Stimulated activated CD4-positive, alpha-beta T cell treated with anti-CD3 and anti-CD28 coated beads, Interleukin-4, amount 100 ng/mL, for 4 hours (primary cell): ENCODE results near the gene FMO1.
"Not testable (repeated sequence)": the region's sequence is repeated elsewhere in the genome, so short reads cannot be mapped to it uniquely, and the experiment has no call there.

Experiments used
- DNase-seq, 2 experiments: peaks; one replicate each; pipeline ENCODE4 v3.0.0-alpha.2; 2020

FMO1 gene, protein sequence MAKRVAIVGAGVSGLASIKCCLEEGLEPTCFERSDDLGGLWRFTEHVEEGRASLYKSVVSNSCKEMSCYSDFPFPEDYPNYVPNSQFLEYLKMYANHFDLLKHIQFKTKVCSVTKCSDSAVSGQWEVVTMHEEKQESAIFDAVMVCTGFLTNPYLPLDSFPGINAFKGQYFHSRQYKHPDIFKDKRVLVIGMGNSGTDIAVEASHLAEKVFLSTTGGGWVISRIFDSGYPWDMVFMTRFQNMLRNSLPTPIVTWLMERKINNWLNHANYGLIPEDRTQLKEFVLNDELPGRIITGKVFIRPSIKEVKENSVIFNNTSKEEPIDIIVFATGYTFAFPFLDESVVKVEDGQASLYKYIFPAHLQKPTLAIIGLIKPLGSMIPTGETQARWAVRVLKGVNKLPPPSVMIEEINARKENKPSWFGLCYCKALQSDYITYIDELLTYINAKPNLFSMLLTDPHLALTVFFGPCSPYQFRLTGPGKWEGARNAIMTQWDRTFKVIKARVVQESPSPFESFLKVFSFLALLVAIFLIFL

DNA sequence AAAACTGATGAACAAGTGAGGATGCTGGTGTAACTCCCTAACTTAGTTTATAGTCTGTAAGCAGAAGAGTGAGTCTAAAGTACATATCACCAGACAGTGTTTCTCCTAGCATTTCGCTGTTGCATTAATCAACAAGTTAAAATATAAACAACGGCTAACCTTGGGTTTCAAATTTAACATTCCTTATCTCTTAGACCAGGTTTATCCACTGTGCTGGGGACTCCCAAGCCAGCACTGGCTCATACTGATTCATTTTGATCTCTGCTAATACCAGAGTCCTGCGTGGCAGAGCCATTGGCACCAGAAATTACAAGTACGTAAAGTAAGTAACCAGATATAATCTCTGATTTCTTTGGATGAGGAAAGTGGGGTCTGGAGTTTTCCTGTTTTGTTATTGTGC is at the start of gene FMO1:
TSS of gene FMO1 (plus strand) at position 193 of the 400 bp plus-strand sequence. CDS start 9,594 bp downstream, outside the sequence.
- no peak for DNase-seq

DNA sequence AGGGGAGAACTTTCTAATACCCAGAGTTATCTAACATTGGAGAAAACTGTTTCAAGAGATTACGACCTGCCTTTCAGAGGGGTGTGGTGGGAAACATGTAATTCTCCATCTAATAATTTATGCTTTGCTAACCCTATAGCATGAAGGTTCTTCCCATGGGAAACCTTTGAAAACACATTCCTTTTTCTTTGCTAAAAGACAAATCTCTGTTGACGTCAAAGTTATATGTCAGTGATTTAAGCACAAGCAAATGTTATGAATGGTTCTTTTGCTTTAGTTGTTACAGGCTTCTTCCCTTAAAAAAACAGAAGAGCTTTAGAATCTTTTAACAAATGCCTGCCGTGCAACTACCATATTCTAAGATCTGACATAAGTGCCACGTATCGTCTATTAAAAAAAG is 44.0 kb upstream of the FMO1 start:
- no peak for DNase-seq

DNA sequence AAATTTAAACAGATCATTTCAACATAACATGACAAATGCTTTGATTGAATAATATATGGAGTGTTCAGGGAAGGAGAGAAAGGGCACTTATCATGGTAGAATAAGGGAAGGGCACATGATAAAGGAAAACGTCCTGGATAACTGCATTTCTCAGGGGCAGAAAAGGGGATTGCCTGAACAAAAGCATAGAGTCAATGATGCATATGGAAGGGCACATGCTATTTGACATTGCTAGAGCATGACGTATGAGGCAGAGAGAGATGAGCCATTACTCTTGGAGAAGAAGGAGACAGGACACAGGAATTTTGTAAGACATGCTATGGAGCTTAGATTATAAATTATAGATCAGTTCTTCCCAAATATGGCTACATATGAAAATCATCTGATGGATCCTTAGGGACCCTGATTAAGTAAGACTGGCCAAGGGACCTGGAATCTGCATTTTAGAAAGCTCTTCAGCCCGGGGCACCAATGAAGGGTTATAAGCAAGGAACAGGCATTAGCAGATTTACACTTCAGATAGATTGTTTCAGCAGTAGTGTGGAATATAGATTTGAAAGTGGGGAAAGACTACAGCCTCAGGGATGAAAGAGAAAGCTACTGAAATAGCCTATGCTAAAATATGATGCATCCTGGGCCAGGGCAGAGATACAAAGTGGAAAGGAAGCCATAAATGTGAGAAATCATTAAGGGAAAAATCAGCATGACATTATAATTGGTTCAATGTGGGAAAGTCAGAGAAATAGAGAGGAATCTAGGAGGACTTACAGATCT is 41.9 kb upstream of the FMO1 start:
- no peak for DNase-seq

DNA sequence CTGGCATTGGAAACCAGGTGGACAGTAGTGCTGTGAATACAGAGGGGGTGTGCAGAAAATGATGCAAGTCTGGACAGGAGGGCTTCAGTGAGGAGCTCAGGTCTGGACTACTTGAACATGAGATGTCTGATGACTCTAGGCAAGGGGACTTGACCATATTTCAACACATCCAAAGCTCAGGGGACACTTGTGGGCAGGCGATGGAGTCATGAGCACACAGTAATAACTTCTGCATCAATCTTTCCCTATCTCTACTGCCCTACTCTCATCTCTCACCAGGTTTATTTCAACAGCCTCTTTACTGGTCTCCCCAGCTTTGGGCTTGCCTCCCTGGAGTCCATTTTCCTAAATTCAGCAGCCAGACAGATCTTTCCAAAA is 41.3 kb upstream of the FMO1 start:
- no peak for DNase-seq

DNA sequence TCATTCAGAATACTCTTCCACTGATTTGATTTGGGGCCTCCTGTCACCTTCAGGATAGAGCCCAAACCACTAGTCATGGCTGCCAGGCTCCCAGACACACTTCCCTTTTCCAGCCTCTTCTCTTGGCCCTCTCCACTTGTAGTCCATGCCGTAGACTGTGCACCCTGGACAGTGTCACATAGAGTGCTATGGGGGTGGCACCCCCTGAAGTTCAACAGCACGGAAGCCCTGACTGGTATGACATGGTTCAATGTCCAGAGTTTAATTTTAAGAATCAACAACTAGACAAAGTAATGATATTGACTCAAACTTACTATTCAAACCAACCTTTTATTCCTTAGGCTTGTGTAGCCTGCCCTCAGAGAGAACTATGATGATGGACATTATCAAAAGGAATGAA is 40.9 kb upstream of the FMO1 start:
- DNase-seq = no peak

DNA sequence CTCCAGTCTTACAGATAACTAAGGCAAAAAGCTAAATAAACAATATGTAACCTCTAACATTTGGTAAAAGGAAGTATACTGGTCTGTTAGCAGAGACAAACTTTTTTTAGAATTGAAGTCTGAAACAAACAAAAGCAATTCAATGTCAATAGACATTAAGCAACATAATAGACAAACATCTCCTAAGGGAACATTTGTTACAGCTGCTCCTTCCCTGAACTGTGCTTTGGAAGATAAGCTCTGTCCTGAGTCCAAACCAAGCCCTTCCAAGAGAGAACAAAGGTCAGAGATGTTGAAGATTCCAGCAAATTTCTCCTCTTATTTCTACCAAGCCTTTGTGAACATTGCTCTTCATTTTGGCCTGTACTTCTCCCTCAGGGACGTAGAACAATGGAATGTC is 37.9 kb upstream of the FMO1 start:
- no peak for DNase-seq

DNA sequence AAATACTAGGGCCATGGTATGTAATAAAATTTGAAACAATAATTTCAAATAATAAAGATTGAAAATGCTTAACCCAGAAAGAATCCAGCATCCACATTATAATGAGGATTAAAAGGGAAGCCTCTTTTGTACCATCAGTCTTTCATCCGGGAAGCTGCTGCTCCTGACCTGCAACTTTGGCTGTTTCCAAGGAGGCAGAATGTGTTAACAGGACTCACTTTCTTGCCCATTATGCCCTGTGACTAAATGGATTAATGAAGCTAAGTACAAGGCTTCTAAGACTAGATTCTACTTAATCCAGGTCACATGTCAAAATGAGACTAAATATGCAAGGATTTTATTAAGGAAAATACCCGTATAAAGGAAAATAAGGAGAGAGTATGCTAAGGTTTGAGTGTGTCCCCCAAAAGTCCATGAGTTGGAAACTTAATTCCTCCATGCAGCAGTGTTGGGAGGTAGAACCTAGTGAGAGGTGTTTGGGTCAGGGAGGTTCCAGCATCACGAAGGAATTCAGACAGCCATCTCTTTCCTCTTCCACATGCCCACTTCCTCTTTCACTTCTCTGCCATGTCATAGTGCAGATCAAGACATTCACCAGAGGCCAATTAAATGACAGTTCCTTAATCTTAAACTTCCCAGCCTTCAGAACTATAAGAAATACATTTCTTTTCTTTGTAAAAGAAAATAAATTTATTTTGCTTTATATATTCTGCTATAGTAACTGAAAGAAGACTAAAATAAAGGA is 35.5 kb upstream of the FMO1 start:
- DNase-seq = no peak

DNA sequence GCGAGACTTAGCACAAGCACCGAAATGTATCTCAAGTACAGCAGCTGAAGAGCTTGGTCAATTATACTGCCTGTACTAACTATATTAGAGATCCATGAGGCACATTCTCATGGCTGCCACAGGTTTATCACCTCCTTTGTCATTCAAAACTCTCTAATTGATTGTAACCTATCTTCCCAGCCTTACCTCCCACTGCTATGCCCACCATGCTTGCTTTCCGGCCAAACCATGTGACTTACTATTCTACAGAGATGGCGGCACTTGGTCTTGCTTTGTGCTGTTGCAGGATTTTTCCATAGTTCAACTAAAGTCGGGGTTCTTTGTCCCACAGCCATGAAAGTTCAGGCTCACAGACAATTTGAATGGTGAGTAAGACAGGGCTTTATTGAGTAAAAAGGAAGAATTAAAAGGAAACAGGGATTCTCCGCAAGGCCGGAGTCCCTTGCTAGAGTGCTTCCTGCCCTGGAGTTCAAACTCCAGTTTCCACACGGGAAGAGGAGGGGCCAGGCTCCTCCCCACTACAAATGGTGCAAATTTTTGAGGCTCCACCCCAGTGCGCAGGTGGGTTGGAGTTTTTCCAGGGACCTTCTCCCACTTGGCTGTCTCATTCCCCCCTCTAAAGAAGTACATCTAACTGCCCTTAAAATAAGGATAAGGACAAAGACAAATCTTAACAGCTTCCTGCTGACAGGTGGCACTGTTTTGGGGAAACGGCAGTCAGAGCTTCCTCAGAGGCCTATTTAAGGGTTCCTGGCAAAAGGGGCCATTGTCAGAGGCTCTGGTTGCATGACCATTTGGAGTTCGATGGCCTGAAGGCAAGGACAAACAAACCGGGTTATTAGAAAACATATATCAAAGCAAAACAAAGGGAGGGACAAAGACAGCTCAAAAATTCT is 34.5 kb upstream of the FMO1 start:
- no peak for DNase-seq

DNA sequence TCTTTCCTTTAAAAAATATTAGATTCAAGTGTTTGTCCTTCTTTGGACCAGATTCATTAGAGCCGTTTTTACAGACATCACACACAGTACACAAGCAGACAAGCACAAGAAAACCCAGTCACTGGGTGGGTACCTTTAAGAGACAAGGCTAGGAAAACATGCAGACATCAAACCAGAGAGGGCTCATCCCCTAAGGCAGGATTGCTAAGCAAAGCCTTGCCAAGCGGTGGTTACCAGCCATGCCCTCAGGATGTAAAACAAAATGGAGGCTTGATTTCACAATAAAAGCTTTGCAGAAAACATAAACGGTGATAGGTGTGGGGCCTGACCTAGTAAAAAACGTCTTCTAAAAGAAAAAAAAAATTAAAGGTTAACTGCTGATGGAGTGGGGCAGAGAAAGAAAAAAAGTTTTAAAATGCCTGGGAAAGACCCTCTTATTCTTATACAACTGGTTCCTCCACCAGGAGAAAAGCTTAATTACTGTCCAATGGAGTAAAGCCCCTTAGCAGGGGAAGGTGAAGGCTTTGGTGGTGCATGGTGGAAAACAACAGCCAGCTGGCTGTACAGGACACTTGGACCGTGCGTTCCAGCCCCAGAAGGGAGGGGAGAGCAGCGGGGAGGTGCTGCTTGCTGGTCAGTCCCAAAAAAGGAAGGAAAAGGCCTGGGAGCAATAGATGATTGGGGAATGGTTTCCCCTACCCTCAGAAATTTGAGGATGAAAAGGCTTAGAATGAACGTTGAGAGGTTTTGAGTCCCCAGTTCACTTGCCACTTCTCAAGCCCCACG is 30.4 kb upstream of the FMO1 start:
- DNase-seq = no peak

DNA sequence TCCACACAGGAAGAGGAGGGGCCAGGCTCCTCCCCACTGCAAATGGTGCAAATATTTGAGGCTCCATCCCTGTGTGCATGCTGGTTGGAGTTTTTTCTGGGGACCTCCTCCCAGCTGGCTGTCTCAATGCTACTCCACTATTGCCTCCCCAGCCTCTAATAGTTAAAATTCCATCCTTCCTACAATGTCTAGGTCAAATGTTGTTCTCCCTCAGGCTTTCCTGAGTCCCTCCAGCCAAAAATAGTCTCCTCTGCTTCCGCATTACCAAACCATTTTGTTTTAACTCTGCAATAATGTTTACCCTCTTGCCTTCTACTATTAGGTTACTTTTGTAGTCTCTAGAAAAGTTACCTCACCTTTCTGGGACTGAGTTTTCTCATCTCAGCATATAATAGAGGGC is 29.6 kb upstream of the FMO1 start:
- no peak for DNase-seq

DNA sequence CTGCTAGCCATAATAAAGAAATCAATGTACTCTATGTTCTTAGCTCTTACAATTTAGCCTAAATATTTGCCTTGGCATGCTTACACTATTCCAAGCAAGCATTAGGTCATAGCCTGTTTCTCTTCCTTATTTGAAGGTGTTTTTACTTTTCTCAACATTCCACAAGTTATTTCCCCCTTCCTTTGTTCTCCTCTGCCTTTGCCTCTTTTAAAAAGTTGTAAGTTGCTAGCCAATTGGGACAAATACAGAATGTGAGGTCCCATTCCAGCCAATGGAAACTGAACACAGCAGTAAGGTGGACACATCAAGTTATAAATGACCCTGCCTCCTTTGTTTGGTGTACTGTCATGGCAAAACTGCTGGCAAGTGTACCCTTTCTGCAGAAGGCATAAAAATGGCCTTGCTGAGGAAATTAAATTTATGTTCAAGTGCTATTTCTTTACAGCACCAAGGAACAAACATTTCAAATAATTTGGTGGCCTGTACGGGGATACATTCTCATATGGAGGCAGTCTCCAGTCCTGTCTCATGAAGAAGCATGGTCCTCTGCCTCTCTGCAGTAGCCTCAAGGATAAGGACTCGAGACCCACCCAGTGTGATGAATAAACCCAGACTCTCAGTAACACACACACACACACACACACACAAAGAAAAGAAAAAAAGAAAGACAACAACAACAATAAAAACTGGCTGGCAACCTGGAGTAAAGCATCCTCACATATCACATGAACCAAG is 28.8 kb upstream of the FMO1 start:
- DNase-seq = no peak

DNA sequence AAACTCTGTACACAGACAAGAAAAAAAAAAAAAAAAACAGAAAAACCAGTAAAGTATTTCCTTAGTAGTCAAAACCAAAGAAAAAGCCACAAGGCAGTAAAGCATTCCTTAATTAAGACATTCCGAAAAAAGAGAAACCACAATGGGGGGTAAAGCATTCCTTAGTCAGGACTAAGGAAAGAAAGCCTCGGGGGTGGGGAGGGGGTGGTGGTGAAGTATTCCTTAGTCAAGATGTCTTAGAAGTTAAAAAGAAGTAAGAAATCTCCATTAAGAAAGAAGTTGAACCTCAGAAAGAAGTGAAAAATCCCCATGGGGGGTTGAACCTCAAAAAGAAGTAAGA is 28.2 kb upstream of the FMO1 start:
- DNase-seq = no peak

DNA sequence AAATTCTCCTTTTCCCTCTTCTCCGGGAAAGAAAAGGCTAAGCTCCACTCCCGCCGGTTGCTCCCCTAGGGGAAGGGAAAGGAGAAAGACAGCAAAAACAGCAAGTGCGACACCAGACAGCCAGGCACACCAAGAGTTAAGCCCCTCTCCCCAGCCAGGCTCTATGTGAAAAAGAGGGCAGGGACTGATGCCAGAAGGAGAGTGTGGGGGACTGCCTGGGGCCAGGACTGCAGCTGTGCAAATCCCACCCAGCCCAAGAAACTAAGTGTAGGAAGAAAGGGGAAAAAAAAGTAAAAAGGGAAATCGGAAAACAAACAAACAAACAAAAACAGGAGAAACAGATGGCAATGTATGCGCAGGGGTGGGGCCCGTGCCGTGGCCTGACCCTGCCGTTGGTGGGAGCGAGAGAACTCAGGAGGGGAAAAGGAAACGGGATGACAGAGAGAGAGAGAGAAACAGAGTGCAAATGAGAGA is 27.7 kb upstream of the FMO1 start:
- no peak for DNase-seq

DNA sequence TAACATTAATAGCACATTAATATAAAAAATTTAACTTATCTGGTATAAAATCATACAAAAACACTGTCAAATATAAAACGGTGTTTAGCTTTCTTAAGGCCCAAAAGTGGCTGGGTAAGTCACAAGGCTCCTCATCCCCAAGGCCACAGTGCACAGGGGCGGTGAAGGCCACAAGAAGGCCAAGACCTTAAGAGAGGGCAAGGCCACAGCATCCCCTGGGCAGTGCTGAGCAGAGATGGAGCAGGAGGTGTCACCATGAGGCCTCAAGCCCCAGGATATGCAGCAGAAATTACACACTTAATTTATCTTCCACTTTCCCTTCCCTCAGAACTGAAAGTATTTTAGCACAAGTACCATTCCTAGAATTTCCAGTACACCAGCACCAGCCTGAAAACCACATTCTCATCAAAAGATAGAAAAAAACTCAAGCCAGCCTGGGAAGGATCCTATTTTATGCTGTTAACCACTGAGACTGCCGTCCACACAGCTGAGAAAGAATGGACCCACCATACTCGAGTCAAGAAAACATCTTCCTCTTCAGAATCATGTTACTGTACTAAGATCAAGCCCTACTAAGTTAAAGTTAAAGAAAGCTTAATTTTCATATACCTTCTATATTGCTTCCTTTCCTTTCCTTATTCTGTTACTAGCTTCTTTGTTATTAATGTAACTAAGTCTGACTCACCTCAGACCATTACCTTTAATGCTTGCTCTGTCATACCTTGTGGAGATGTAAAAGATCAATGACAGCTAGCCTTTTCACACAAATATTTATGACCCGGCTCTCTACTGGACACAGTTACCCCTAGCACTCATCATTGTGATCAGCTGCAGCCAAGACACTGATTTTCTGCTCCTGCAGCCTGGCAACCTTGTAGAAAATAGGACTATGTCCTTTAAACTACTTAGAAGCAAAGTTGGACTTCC is 26.4 kb upstream of the FMO1 start:
- no peak for DNase-seq

DNA sequence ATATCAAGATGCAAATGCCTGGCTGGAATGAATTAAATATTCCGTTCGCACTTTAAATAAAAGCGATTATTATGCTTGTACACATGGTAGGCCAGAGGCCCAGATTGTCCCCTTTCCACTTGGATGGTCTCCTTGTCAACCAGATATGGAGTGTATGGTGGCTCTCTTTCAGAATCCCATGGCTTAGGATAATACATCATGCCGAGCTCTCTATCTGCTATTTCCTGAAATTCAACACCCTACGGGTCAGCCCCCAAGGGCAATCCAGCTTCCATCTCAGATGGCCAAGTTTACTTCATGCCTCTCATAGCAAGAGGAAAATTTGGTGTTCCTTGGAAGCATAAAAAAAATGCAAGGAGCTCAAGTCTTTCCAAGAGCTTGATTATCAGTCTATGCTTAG is 25.4 kb upstream of the FMO1 start:
- DNase-seq = no peak

DNA sequence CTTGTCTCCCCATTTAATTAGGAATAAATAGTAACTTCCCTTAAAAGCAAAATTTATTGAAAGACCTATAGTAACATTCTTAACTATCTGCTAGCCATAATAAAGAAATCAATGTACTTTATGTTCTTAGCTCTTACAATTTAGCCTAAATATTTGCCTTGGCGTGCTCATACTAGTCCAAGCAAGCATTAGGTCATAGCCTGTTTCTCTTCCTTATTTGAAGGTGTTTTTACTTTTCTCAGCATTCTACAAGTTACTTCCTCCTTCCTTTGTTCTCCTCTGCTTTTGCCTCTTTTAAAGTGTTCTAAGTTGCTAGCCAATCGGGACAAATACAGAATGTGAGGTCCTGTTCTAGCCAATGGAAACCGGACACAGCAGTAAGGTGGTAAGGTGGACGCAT is 24.0 kb upstream of the FMO1 start:
- DNase-seq = not testable (repeated sequence)

DNA sequence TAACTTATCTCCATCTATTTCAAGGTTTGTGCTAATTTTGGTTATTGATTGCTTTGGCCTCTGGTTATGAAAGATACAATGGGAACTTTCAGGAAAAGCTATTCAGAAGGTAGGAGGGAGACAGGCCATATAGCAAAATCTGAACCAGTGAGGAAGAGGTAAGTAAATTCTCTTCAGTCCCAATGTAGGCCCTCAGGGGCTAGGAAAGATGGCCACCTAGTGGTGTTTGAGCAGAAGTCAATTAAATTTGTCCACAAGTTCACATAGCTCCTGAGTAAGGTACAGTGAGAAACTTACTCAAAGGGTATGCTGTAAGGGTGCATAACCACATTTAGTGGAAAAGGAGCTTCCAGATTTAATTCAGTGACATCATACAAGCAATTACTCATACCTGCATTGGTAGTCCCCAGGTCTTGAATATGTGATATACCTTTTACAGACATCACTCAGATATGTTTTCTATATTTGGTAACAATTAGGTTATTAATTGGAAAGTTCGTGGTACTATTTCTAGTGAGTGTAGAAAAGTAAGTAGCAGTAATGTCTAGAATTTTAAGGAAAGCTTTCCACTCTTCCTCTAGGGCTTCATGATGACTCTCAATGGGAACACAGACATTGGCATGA is 21.4 kb upstream of the FMO1 start:
- DNase-seq = no peak

DNA sequence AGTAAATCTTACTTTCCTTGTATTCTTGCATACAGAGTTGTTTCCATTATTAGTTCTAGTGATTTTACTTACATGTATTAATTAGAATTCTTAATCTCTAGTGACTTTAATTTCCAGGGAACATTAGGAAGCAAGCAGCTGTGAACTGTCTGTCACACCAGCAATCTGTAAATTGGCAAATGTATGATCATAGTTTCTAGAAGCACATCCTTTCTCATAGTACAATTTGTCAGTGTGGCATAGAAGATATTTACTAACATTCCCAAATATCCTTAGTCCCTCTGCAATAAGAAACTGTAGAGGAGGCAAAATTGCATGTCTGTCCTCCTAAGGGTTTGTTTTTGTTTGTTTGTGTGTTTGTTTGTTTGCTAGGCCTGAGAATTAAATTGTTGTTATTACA is 17.0 kb upstream of the FMO1 start:
- DNase-seq = no peak

DNA sequence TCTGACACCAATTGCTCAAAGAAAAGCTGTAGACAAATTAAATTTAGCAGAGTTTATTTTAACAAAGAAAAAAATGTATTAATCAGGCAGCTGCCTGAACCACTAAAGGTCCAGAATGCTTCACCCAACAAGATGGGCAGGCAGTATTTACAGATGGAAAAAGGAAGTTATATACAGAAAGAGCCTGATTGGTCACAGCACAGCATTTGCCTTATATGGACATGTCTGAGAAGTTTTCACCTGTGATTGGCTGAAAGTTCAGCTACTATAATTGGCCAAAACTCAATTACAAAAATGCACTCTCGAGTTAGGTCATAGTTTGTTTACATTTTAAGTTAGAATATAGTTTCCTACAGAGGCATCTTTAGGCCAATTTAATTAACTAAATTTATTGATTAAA is 15.1 kb upstream of the FMO1 start:
- no peak for DNase-seq
